ENCODE measurements around the gene C4orf50. TPM values are rescaled to one million over a fixed set of nuclear protein-coding genes. Genes with fewer than 3 reads are reported as not detected.

Gene C4orf50
- total RNA-seq, 1 donor from 2014 or later, result 1.4 TPM

DNA sequence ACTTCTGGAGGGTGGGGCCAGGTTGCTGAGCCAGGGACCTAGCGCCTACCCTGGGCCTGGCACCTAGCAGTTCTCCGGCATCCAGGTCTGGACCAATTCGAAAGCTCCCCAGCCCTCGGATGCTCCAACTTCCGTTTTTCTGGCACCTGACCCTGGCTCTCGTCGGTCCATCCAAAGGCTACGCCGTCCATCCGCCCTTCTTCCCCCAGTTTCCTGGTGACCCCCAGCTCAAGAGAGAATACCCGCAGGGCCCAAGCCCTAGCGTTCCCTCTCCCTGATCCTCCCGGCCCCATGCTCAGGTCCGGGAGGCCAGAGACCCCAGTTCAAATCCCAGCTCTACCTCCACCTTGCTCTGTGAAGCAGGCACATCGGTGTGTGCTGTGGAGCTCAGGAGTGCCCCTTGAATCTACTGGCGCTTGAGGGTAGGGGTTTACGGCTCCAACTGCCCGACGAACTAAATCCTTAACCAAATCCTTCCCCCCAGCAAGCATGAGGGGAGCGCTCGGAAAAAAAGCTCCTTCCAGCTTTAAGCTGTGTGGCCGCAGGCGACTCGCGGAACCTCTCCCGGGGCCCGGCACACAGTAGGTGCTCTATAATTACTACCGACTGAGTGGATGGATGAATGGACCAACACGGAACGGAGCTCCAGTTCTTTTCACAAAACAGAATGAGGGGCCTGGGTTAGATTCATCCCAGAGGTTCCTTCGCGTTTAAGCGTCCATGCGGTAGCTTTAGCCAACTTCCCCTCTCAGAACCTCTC lies 126.5 kb downstream of the C4orf50 start:
- DNase-seq (ENCODE audit: low spot score), result no peak

DNA sequence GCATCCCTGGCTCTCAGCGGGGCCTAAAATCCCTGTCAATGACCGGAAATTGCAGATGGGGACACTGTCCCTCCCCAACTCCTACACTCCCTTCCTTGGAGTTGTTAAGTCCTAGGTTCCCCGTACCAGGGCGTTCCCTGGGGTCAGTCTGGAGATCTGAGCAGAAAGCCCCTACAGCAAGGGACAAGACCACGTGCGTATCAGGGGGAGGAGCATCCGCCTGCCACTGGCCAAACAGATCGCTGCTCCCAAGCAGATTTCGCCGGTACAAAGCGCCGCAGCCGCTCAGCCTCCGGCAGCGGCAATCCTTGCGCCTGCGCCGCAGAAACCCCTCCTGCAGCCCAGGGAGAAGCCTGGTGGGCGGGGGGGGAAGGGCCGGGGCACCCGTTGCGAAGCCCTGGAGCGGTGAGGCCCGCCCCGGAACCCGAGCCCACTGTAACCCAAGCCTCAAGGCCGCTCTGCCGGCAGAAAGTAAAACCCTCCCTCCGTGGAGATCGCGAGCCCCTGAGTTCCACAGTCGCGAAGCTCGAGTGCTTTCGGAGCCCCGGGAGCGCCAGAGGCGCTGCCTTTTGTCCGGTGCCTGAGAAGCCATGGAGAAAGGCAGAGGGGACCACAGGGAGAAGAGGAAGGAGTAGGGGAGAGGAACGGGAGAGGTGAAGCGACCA lies 128.0 kb downstream of the C4orf50 start:
- peak; percentile 35 for DNase-seq (ENCODE audit: low spot score)

DNA sequence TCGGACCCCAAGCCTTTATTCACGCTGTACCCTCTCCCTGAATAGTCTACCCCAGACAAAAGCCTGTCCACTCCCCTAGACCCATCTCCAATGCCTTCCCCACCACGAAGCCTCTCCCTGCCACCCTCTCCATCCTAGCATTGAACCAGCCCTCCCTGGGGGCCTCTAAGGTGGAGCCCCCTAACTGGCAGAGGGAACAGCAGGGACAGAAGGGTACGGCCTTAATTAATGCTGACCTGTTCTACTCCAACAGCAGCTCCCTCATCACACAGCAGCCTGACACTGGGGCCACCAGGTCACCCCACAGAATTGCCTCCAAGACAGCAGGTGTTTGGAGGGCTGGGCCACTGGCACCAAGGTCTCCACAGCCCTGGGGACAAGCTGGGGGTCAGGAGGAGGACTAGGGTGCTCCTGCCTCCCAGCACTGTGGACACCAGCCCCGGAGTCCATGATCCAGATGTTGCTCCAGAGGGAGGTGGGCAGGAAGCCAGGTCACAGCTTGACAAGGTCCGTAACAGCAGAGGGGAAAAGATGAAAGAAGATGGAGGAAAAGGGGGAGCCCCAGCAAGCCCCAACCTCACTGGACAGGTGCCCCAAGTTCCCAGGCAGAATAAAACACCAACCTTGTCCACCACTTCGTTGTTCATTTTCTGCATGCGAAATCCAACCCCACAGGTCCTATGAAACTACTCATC lies 129.1 kb downstream of the C4orf50 start:
- DNase-seq (ENCODE audit: low spot score), result no peak

DNA sequence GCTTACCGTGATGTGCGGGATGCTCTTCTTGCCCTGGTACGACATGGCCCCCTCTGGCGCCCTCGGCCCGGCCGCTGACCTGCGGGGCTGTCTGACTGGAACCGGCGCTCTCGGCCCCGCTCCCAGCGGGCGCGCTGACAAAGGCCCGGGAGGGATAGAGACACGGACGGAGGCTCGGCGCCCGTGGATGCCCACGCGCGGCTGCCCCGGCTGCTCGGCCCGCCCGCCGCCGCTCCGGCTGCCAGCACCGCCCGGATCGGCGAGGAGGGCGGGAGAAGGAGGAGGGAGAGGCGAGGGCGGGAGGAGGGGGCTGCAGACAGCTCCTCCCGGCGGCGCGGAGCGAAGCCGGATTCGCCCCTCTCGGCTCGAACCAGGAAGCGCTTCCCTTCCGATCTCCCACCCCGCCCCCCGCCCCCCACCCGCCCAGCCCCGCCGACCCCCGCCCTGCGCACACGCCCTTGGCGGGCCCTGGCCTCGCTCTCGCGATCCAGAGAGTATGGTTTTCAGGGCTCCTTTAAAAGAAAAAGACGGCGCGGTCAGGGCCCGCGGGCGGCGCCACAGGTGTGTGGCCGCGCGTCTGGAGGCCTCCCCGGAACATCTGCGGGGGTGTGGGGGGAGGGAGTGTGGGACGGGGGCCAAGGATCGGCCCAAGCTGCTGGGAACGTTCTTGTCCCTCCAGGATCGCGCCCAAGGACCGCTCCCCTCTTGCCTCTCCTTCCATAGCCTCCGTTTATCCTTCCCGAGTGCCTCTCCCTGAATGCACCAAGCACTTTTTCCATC lies 129.8 kb downstream of the C4orf50 start:
- DNase-seq (ENCODE audit: low spot score), result peak; percentile 43

DNA sequence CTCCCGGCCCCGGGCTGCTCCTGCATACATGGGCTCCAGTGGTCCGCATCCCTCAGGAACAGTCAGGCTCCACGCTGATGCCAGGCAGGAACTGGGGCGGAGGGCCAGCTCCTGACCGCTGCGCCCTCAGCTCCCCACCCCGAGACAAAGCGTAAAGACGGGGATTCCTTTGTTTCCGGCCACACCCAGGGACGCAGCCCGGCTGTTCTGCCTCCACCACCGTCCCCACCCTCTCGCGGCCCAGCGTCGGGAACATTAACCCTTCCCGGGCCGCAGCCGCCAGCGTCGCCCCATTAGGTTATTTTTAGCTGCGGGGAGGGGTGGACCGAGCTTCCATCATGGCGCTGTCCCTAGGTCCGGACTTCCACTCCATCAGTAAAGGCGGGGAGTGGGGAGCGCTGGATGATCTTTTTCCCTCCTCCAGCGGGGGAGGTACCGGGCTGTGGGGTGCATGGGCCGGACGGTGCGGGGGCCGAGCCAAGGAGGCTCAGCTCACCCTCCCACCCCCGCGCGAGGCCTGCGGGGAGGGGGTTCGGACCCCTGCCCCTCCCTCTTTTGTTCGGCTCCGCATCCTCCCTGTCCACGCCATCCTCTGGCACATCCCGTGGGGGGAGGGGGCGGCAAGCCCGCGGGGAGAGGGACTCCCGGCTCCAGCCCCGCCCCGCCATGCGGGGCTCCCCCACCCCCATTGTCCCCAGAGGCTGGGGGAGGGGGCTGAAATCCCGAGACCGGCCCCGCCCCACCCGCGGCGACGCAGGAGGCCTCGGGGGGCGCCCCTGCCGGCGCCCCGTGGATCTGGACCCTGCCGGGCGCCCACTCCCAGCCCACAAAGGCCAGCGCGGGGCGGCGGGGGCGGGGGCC lies 130.6 kb downstream of the C4orf50 start:
- DNase-seq (ENCODE audit: low spot score), result peak; percentile 37

DNA sequence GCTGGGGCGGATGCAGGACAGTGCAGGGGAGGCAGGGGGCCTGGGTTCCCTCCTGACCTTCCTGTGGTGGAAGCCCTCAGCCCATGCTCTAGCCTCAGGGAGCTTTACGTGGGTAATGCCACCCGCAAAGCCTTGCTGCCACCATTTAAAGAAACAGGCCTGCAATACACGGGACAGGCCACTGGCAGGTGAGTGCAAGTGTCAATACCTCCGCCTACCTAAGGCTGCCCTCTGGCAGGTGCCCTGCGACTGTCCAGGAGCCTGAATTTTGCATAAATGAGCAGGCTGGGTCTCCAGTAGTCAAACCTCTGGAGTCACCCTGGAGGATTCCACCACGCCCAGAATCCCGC lies 131.2 kb downstream of the C4orf50 start:
- no peak for DNase-seq (ENCODE audit: low spot score)

DNA sequence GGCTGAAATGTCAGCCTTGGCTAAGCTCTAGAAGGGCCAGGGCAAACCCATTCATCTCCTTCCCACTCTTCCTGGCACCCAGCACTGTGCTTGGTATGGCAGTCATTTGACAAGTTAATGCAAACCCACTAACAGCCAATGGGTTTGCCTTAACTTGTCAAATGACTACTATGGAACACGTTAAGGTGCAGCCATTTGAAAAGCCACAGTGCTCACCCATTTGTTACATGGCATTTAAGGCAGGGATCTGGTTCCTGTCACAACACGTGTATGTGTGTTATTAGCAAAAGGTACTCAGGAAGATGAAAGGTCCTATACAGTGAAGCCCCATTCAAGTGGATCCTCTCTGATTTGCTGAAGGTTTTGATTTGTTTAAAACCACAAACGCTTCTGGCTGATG lies 132.5 kb downstream of the C4orf50 start:
- no peak for DNase-seq (ENCODE audit: low spot score)

DNA sequence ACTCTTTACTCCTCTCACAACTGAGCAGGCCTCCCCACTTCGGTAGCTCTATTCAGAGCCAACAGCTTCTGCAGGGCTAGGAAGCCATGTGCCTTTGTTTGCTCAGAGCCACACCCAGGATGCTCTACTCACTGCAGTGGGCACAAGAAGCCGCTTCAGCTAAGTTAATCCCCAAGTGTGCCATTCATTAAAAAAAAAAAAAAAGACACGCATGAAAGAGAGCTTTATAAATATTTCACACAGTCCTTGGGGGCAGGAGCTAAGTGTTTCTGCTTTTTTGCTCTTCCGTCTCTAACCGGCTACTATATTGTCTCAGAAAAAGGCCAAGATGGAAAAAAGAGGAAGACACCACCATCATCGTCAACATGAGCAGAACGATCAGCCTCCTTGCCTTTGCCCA lies 133.4 kb downstream of the C4orf50 start:
- DNase-seq (ENCODE audit: low spot score), result no peak

DNA sequence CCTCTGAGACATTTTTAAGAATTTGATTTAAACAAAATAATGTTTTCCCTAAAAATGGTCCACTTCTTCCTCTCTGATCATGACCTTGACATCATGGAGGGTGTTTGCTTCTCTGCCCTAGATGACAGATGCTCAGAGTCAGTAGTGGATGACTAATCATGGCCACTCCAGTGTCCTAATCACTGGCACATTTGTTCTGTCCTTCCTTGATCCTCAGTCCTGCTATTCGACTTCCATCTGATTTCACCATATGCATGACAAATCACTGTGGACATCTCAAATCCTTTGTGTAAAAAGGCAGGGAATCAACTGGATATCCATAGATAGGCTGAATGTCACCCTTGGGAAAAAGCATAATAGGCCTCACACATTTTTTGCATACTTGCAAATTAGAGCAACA lies 134.3 kb downstream of the C4orf50 start:
- DNase-seq (ENCODE audit: low spot score), result no peak

DNA sequence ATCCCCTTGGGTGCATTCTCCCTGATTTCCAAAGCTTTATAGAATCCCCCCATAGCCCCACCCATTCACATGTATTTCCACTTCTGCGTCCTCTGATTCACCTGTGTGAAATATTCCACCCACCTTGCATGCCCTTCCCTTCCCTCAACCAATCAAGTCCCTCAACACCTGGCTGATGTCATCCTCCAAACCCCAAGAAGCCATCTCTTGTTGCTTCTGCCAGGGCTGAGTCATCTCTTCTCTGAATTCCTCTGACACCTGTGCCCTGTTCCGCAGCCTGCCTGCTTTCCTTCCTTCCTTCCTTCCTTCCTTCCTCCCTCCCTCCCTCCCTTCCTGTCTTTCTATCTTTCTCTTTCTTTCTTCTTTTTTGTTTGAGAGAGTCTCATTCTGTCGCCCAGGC lies 135.3 kb downstream of the C4orf50 start:
- DNase-seq (ENCODE audit: low spot score), result no peak

DNA sequence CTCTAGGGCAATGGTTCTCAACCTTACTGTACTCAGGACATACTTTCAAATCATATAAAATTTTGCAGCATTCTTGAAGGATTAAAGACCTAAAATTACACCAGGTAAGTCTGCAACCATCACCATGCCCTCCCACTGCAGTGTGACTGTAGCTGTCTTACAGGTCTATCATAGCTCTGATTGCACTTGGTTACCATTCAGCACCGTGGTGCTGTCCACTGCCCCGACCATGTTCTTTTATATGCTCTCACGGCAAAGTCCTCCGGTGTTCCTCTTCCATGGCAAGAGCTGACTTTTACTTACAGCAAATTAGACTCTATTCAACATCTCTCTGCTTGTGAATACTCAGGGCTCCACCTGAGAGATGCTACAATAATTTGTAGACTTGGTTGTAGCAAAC lies 136.9 kb downstream of the C4orf50 start:
- DNase-seq (ENCODE audit: low spot score), result peak; percentile 13

DNA sequence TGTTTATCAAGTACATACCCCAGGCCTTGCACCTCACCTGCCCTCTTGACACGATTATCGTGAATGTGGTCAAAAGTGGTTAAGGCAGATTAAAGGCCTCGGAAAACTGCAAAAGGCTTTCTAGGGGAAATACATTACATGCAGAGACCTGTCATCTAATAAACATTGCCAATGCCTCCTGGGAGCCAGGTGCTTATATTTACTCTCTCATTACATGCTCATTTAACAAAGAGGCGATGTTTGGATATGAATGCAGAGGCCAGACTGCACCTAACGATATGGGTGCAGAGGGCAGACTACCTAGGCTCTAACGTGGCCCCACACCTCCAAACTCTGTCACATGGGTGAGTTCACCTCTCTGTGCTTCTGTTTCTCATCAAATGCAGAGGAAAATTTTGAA lies 139.9 kb downstream of the C4orf50 start:
- no peak for DNase-seq (ENCODE audit: low spot score)

DNA sequence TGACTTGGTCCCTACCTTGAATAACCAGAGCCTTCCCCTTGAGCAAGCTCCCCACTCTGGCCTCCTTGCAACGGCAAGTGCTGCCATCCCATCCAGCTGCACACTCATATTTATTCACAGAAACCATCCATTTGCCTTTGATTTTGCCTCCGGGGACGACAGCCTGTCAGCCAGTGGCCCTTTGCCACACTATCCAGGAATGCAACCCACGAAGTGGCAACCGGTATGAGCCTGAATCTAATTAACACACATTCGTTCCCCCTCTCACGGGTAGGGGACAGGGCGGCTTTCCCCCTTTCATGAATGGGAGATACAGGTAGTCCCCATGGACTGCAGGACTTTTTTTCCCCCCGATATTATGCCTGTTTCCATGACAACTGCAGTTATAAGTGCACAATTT lies 140.8 kb downstream of the C4orf50 start:
- no peak for DNase-seq (ENCODE audit: low spot score)

DNA sequence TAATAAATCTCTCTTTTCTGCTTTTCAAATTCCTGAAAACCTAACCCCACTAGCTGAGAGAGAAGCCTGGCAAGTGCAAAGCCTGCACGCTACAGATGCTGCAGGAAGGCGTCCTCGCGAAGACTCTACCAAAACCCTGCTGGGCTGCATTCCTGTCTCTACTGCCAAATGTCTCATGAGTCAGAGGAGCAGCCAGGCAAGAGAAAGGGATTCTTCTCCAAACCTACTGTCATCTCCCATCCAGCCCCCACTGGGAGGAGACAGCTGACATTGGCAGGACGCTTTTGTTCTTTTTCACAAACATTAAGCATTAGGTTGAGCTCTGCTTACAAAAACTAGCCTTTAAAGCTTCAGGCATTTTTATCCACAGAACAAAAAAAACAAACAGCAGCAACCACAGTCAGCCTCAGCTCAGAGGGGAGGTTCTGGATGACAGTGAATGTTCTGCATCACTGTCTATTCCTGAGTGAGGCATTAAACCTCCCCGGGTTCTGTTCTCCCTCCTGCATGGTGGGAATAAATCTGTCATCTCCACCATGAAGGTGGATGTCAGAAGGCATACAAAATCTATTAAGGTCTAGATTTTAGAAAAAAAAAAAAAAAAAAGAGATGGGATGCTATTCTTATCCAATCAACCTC lies 143.3 kb downstream of the C4orf50 start:
- DNase-seq (ENCODE audit: low spot score), result peak; percentile 84

DNA sequence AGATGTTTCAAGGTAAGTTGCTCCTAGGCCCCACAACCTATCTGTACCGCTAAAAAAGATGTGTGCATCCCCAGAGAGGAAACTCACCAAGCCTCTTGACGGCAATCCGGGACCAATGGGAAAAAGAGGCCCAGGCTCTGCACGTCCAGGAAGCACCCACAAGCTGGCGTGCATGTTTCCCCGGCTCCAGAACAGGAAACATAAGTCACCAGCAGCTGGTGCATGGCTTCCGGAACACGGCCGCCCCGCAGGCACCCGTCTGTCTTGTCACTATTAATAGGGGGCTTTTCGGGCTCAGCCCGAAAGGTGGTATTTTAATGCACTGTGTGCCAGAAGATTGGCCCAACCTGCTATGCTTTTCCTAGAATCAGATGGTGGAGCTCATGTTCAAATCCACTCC lies 147.5 kb downstream of the C4orf50 start:
- DNase-seq (ENCODE audit: low spot score), result no peak

DNA sequence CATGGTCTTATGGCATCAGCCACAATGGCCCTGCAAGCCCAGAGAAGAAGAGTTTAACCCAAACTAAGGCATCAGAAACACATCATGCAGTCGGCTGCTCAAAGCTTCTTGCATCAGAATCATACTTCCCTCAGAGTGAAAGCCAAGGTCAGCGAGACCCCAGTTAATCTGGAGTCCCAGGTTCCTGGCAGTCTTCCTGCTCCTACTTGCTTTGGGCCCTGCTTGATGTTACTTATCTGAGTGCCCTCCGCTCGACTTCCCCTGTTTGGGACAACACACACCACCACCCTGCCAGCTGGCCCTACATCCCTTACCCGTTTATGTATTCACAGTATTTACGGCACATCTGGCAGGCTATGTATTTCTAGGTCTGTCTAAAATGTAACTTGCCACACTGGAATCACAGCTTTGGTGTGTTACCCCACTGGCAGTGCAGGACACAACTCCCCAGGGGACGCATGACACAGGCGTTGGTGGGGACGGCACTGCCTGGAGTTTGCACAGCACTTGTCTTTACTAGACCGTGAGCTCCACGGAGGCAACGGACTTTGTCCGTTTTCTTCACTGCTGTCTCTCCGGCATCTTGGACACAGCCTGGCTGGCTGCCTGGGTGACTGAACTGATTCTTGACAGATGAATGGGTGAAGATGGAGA lies 148.1 kb downstream of the C4orf50 start:
- no peak for DNase-seq (ENCODE audit: low spot score)

DNA sequence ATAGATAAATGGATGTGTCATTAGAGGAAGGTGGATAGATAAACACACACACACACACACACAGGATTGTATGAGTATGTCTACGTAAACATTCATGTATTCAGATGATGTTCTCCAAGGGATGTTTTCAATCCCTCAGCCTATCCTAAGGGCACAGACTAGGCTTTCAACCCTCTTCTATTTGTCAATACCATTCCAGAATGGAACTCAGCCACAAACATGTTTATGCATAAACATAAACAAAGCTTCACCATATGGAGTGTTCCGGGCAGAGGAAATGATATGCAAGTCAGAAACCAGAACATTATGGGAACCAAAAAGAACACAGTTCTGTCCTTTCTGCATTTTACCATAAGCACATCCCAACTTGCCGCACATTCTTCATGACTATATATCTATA lies 150.4 kb downstream of the C4orf50 start:
- no peak for DNase-seq (ENCODE audit: low spot score)

DNA sequence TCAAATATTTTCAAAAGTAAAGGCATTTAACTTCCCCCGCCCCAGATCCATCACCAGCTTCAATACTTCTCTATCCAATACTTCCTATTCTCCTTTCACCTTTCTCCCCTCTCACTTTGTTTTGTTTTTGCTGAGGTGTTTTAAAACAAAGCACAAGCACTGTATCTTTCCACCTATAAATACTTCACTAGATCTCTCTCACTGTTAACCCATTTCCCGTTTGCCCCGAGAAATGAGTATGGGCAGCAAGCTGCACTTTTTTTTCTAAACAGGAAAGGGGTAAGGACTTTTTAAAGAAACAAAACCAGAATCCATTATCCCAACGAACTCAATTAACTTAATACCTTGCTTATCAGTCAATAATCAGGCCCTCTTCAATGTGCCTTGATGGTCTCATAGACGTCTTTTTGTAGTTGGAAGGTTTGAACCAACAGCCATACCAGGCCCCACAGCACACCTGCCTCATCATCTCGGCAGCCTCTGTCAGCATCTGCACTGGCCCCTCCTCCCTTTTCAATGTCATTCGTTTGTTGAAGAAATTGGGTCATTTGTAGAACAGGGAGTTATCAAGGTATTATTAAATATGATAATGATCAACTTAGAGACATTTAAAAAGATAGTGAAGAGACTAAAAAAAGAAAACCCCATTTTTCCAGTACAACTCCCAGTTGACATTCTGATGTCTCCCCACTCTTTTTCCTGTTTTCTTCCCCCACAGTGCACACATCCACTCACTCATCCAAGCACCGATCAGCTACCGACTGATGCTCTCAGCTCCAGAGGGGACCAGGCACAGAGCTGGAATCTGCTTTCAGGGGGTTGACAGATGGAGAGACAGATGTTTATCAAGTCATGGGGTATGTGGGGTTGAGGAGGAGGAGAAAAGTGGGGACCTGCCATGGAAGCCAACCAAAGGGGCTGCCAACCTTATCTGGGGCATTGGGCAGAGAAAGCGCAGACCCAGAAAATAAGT lies 151.1 kb downstream of the C4orf50 start:
- DNase-seq (ENCODE audit: low spot score), result no peak
